ENCODE data around the gene VARS2. TPM values are rescaled to one million over a fixed set of nuclear protein-coding genes. Genes with fewer than 3 reads are reported as not detected.

Gene VARS2
- total RNA-seq, 1 donor from 2014 or later = 26.3 TPM

DNA sequence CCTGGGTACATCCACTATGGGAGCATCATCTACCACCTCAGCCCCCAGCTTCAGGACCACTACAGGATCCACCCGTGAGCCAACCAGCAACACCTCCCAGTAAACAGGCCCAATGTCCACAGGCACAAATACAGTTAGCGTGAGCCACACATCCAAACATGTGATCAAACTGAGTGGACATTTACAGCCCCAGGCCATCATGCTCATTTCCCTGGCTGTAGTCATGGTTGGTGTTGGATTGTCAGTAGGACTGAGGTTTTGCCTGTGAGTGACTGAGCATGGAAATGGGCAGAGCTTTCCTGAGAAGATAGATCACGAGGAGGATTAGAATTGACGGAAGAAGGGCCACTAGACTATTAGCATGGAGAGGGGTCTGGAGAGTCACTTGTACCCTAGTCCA lies 58.8 kb downstream of the VARS2 start:
- H3K36me3 ChIP-seq (ENCODE audit: control insufficient read depth, insufficient read depth, low read length) = no peaks in the 10 kb centered on the region
- no peaks in the 10 kb centered on the region for H3K27me3 ChIP-seq (ENCODE audit: control insufficient read depth, insufficient read depth, low read length)
- peak; percentile 84 for FAIRE-seq
- DNase-seq (ENCODE audit: low read depth) = peak; percentile 23
- TF ChIP-seq, protein P1, sequence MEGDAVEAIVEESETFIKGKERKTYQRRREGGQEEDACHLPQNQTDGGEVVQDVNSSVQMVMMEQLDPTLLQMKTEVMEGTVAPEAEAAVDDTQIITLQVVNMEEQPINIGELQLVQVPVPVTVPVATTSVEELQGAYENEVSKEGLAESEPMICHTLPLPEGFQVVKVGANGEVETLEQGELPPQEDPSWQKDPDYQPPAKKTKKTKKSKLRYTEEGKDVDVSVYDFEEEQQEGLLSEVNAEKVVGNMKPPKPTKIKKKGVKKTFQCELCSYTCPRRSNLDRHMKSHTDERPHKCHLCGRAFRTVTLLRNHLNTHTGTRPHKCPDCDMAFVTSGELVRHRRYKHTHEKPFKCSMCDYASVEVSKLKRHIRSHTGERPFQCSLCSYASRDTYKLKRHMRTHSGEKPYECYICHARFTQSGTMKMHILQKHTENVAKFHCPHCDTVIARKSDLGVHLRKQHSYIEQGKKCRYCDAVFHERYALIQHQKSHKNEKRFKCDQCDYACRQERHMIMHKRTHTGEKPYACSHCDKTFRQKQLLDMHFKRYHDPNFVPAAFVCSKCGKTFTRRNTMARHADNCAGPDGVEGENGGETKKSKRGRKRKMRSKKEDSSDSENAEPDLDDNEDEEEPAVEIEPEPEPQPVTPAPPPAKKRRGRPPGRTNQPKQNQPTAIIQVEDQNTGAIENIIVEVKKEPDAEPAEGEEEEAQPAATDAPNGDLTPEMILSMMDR (IDR thresholded peaks at IDR 0.05; ENCODE audit: insufficient read depth, low read length, severe bottlenecking) = no peak
- H3K4me3 ChIP-seq (ENCODE audit: low read depth, low read length) = no peak overlapping the region

DNA sequence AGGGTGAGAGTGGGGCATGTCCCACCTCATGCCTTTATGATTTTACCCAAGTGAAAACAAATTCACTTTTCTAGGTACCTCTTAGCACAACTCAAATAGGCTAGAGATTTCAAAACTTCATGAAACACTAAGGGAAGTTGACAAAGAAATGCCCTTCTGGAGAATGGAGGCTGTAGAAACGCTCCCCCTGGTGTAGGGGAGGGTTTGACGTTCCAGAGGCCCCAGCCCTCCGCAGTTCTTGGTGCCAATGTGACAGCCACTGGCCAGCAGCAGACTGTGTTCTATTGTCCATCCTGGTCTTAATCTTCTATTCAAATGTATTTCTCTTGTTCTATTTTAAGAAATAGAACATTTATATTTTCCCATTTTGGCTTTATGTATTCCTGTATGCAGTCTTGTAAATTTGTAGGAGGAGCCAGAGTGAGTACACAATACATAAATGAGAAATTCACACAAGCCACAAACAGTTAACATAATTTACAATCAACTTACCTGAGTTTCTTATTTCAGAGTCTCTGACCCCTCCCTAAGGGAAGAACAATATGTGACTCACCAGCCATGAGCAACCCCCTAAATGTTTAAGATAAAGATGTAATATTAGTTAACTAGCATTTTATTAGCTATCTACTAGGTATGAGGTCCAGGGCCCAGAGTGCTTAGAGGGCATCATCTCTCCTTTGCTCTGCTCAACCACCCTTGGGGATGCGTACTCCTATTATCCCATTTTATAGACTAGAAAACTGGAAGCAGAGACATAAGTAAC lies 60.6 kb downstream of the VARS2 start:
- H3K36me3 ChIP-seq (ENCODE audit: control insufficient read depth, insufficient read depth, low read length) = no peaks in the 10 kb centered on the region
- no peak for FAIRE-seq
- no peak overlapping the region for H3K4me3 ChIP-seq (ENCODE audit: low read depth, low read length)
- TF ChIP-seq, protein P1 (IDR thresholded peaks at IDR 0.05; ENCODE audit: insufficient read depth, low read length, severe bottlenecking) = no peak
- H3K27me3 ChIP-seq (ENCODE audit: control insufficient read depth, insufficient read depth, low read length) = no peaks in the 10 kb centered on the region
- DNase-seq (ENCODE audit: low read depth) = peak; percentile 42

Other genes starting within 250 kb of the VARS2 start
- gene DHX16, start 241.2 kb upstream of the VARS2 start, total RNA-seq = 38.4 and 44.3 TPM in 2 replicates
- gene PPP1R18, start 227.6 kb upstream of the VARS2 start, total RNA-seq = 26.0 and 32.6 TPM in 2 replicates
- gene NRM, start 223.3 kb upstream of the VARS2 start, total RNA-seq = 0.26 and 0.51 TPM in 2 replicates
- 2.4 and 2.7 TPM in 2 replicates for gene MDC1, start 197.0 kb upstream of the VARS2 start, total RNA-seq
- gene TUBB, start 193.9 kb upstream of the VARS2 start, total RNA-seq = 131 and 136 TPM in 2 replicates
- 15.1 and 20.0 TPM in 2 replicates for gene FLOT1, start 171.6 kb upstream of the VARS2 start, total RNA-seq
- gene IER3, start 169.7 kb upstream of the VARS2 start, total RNA-seq = 186 and 279 TPM in 2 replicates
- gene DDR1, start 29.7 kb upstream of the VARS2 start, total RNA-seq = 149 and 194 TPM in 2 replicates
- gene GTF2H4, start 6.0 kb upstream of the VARS2 start, total RNA-seq = 10.0 and 10.6 TPM in 2 replicates
- gene SFTA2, start 17.9 kb downstream of the VARS2 start, total RNA-seq = not detected in 2 replicates
- under 0.01 TPM in 1 of 2 replicates, not detected in the other for gene MUCL3, start 26.7 kb downstream of the VARS2 start, total RNA-seq
- 0.53 and 2.2 TPM in 2 replicates for gene MUC21, start 69.5 kb downstream of the VARS2 start, total RNA-seq
- gene MUC22, start 96.2 kb downstream of the VARS2 start, total RNA-seq = under 0.01 TPM in 1 of 2 replicates, not detected in the other
- gene C6orf15, start 198.3 kb downstream of the VARS2 start, total RNA-seq = 0.13 TPM in 1 of 2 replicates, not detected in the other
- gene PSORS1C1, start 200.6 kb downstream of the VARS2 start, total RNA-seq = 5.1 and 6.3 TPM in 2 replicates
- not detected in 2 replicates for gene CDSN, start 206.2 kb downstream of the VARS2 start, total RNA-seq
- not detected in 2 replicates for gene PSORS1C2, start 224.8 kb downstream of the VARS2 start, total RNA-seq
- 14.5 and 25.2 TPM in 2 replicates for gene CCHCR1, start 243.6 kb downstream of the VARS2 start, total RNA-seq
- gene TCF19, start 244.4 kb downstream of the VARS2 start, total RNA-seq = 1.1 and 3.1 TPM in 2 replicates